Neutrophil (primary cell): ENCODE data around the gene DOCK3.
"Not testable (repeated sequence)": the region's sequence is repeated elsewhere in the genome, so short reads cannot be mapped to it uniquely, and the experiment has no call there.

Experiments used
- H3K27ac ChIP-seq: fragments of 200-600 bp; sonication (generic); 2 replicates; pipeline ENCODE4 v1.5.1; 2016; ENCODE audit warnings: mild to moderate bottlenecking, moderate library complexity
- H3K27me3 ChIP-seq: fragments of 200-600 bp; sonication (generic); 2 replicates; pipeline ENCODE4 v1.6.0; 2016; ENCODE audit warnings: mild to moderate bottlenecking
- H3K36me3 ChIP-seq: fragments of 200-600 bp; sonication (generic); 2 replicates; pipeline ENCODE4 v1.5.1; 2017
- H3K4me1 ChIP-seq, 2 experiments: fragments of 200-600 bp in 1 of 2; sonication (generic) in 1 of 2; 1 replicate in 1 of 2; 2 replicates in 1 of 2; pipeline versions ENCODE4 v1.5.1 to v1.6.1; 2013 to 2016; ENCODE audit warnings: low read depth in 1 of 2, low read length in 1 of 2, mild to moderate bottlenecking in 1 of 2, moderate library complexity in 1 of 2; ENCODE audit not compliant: control insufficient read depth in 1 of 2, insufficient read depth in 1 of 2
- H3K4me3 ChIP-seq, 2 experiments: fragments of 200-600 bp in 1 of 2; sonication (generic) in 1 of 2; 1 replicate in 1 of 2; 2 replicates in 1 of 2; pipeline ENCODE4 v1.5.1; 2013 to 2016; ENCODE audit warnings: low read depth in 1 of 2, low read length in 1 of 2, mild to moderate bottlenecking in 1 of 2, moderate library complexity in 1 of 2
- H3K9me3 ChIP-seq: fragments of 200-600 bp; sonication (generic); 2 replicates; pipeline ENCODE4 v1.5.1; 2016
- CTCF ChIP-seq: fragments of 200-600 bp; sonication (generic); IDR thresholded peaks from 2 replicates; pipeline ENCODE4 v1.5.1; 2016; ENCODE audit warnings: antibody characterized with exemption

The DOCK3 gene

GRCh38 chr3:51122944-51123343 lies 448.2 kb downstream of the DOCK3 start:
- Histone ChIP-seq H3K4me1 (no peaks in the 10 kb centered on the region), H3K27me3 (no peaks in the 10 kb centered on the region), H3K36me3 (no peaks in the 10 kb centered on the region), H3K9me3 (no peaks in the 10 kb centered on the region), H3K4me3 (no peak overlapping the region), H3K27ac (no peak overlapping the region)
- TF ChIP-seq CTCF, result no peak

GRCh38 chr3:51123531-51123930 lies 448.8 kb downstream of the DOCK3 start:
- no peaks in the 10 kb centered on the region for H3K4me1 ChIP-seq
- H3K27ac ChIP-seq, result no peak overlapping the region
- TF ChIP-seq CTCF, result no peak
- no peaks in the 10 kb centered on the region for H3K9me3 ChIP-seq
- no peaks in the 10 kb centered on the region for H3K36me3 ChIP-seq
- no peaks in the 10 kb centered on the region for H3K27me3 ChIP-seq
- no peak overlapping the region for H3K4me3 ChIP-seq

- not testable (repeated sequence) for H3K9me3 ChIP-seq
These were observed 456.9 kb downstream of the DOCK3 start for GRCh38 chr3:51131607-51132006.

GRCh38 chr3:51137715-51138114 lies 463.0 kb downstream of the DOCK3 start:
- no peak for TF ChIP-seq CTCF
- Histone ChIP-seq H3K9me3 (no peaks in the 10 kb centered on the region), H3K36me3 (no peaks in the 10 kb centered on the region), H3K4me3 (no peak overlapping the region), H3K27me3 (no peaks in the 10 kb centered on the region), H3K4me1 (no peaks in the 10 kb centered on the region), H3K27ac (no peak overlapping the region)

More at GRCh38 chr3:51131607-51132006, 456.9 kb downstream of the DOCK3 start:
- H3K4me1 ChIP-seq, H3K27ac ChIP-seq, H3K27me3 ChIP-seq, H3K4me3 ChIP-seq, H3K36me3 ChIP-seq: not testable (repeated sequence)

GRCh38 chr3:51139616-51140015 lies 464.9 kb downstream of the DOCK3 start:
- no peak overlapping the region for H3K4me3 ChIP-seq

GRCh38 chr3:51141573-51141972 lies 466.8 kb downstream of the DOCK3 start:
- Histone ChIP-seq H3K27me3 (no peaks in the 10 kb centered on the region), H3K27ac (no peak overlapping the region), H3K4me1 (no peaks in the 10 kb centered on the region), H3K9me3 (no peaks in the 10 kb centered on the region), H3K4me3 (no peak overlapping the region), H3K36me3 (no peaks in the 10 kb centered on the region)
- no peak for TF ChIP-seq CTCF

More at GRCh38 chr3:51139616-51140015, 464.9 kb downstream of the DOCK3 start:
- Histone ChIP-seq H3K4me1 (no peaks in the 10 kb centered on the region), H3K36me3 (no peaks in the 10 kb centered on the region), H3K27ac (no peak overlapping the region), H3K27me3 (no peaks in the 10 kb centered on the region), H3K9me3 (no peaks in the 10 kb centered on the region)
- TF ChIP-seq CTCF, result no peak
